HepG2 (cell line): Measurements from ENCODE around the gene STRBP. TPM values are rescaled to one million over a fixed set of nuclear protein-coding genes. Genes with fewer than 3 reads are reported as not detected.
A peak's percentile ranks its signal among the peaks of the same experiment; 100 is the strongest.

Source experiments
- ATF3 ChIP-seq: sonication (generic); formaldehyde crosslinking; IDR thresholded peaks from 2 replicates; pipeline ENCODE4 v1.4.0; 2020; ENCODE audit warnings: missing genetic modification reagents
- ATRX ChIP-seq: sonication (generic); formaldehyde crosslinking; IDR thresholded peaks from 2 replicates; pipeline ENCODE4 v1.4.0; 2020; ENCODE audit warnings: missing genetic modification reagents, borderline replicate concordance
- CBFB ChIP-seq: sonication (generic); formaldehyde crosslinking; IDR thresholded peaks from 2 replicates; pipeline ENCODE4 v1.4.0; 2020; ENCODE audit warnings: missing genetic modification reagents
- CEBPB ChIP-seq: IDR thresholded peaks from 2 replicates; pipeline ENCODE4 v1.6.1; 2011; ENCODE audit warnings: low read depth, low read length, improper control_type of control experiment, borderline replicate concordance
- DNMT1 ChIP-seq: sonication (generic); formaldehyde crosslinking; IDR thresholded peaks from 2 replicates; pipeline ENCODE4 v1.5.1; 2020; ENCODE audit warnings: mild to moderate bottlenecking, missing genetic modification reagents
- EP300 ChIP-seq, 3 experiments: sonication (generic) in 1 of 3; formaldehyde crosslinking in 1 of 3; IDR thresholded peaks; 2 replicates each; pipeline versions ENCODE4 v1.5.1 to v1.6.1; 2011 to 2020; ENCODE audit warnings: low read depth in 2 of 3, low read length in 2 of 3, borderline replicate concordance in 1 of 3, improper control_type of control experiment in 1 of 3, mild to moderate bottlenecking in 1 of 3, missing genetic modification reagents in 1 of 3, moderate library complexity in 1 of 3
- GATA4 ChIP-seq: sonication (generic); IDR thresholded peaks from 2 replicates; pipeline ENCODE4 v1.6.1; 2016; ENCODE audit warnings: antibody characterized with exemption, low read depth, borderline replicate concordance
- HNF4A ChIP-seq: sonication (generic); formaldehyde crosslinking; IDR thresholded peaks from 2 replicates; pipeline ENCODE4 v1.4.0; 2020; ENCODE audit warnings: missing genetic modification reagents
- HOMEZ ChIP-seq: IDR thresholded peaks from 2 replicates; pipeline ENCODE4 v1.6.1; 2016; ENCODE audit warnings: low read depth
- KDM5B ChIP-seq: sonication (generic); formaldehyde crosslinking; IDR thresholded peaks from 2 replicates; pipeline ENCODE4 v1.4.0; 2020; ENCODE audit warnings: missing genetic modification reagents, mild to moderate bottlenecking, borderline replicate concordance
- SRSF1 ChIP-seq: fragments of 200-400 bp; formaldehyde crosslinking; optimal IDR thresholded peaks from 2 replicates; pipeline ENCODE3; 2017; ENCODE audit warnings: mild to moderate bottlenecking, low read depth, low read length, moderate library complexity
- ZNF12 ChIP-seq: sonication (generic); formaldehyde crosslinking; IDR thresholded peaks from 2 replicates; pipeline ENCODE4 v1.5.0; 2020; ENCODE audit warnings: missing genetic modification reagents
- ZNF33B ChIP-seq: sonication (generic); formaldehyde crosslinking; IDR thresholded peaks from 2 replicates; pipeline ENCODE4 v1.5.1; 2020; ENCODE audit warnings: mild to moderate bottlenecking, missing genetic modification reagents
- ZNF674 ChIP-seq: sonication (generic); formaldehyde crosslinking; IDR thresholded peaks from 2 replicates; pipeline ENCODE4 v1.5.0; 2020; ENCODE audit warnings: low read depth, mild to moderate bottlenecking, missing genetic modification reagents
- ZNF7 ChIP-seq: IDR thresholded peaks from 2 replicates; pipeline ENCODE4 v1.6.1; 2016; ENCODE audit warnings: missing biosample characterization, missing genetic modification reagents
- polyA plus RNA-seq, 8 experiments: library from polyadenylated mRNA; depleted of rRNA in 3 of 8; stranded (reverse) in 7 of 8; unstranded in 1 of 8; fragments of >200 nt; fragmentation: Illumina TruSeq in 4 of 8; extraction: Trizol in 4 of 8; gene quantifications; 2 replicates each; pipeline versions ENCODE4 v1.2.1 to v1.2.3, GENCODE V29; 2011 to 2016; ENCODE audit warnings: low read depth in 4 of 8, missing spikeins in 1 of 8, mixed read lengths in 1 of 8; ENCODE audit not compliant: insufficient read depth in 1 of 8
- total RNA-seq, 5 experiments: library from RNA; depleted of rRNA; stranded (reverse); fragments of >200 nt; fragmentation: Illumina TruSeq; extraction: Trizol; gene quantifications; 2 replicates each; pipeline ENCODE4 v1.2.3, GENCODE V29; 2016; ENCODE audit warnings: low read depth in 1 of 5
- TF ChIP-seq, protein P1 (sequence below): sonication (generic); formaldehyde crosslinking; IDR thresholded peaks from 2 replicates; pipeline ENCODE4 v1.9.0; 2021; ENCODE audit warnings: mild to moderate bottlenecking, missing genetic modification reagents
- TF ChIP-seq, protein P2 (sequence below): sonication (generic); formaldehyde crosslinking; conservative IDR thresholded peaks from 2 replicates; pipeline ENCODE4 v1.4.0; 2020; ENCODE audit warnings: mild to moderate bottlenecking, missing genetic modification reagents, moderate library complexity

STRBP gene
- total and polyA plus RNA-seq, 2 of the 13 experiments (the other 11 are each of a cell fraction or from before 2014, with no cell fraction given): 14.5 to 38.5 TPM

- no peak for TF ChIP-seq ZNF12
- TF ChIP-seq GATA4: no peak
- peak; percentile 74; the same call in 1 of the 2 replicates for TF ChIP-seq CEBPB
- TF ChIP-seq ZNF674 (CRISPR knock-in tag): no peak
- no peak for TF ChIP-seq ZNF33B (CRISPR knock-in tag)
- TF ChIP-seq ATRX (CRISPR knock-in tag): no peak
- peak in 1 of 2 experiments; percentile 55; a peak in 1 of 4 replicates for TF ChIP-seq EP300 (IDR thresholded peaks at IDR 0.05; ENCODE audit: low read depth in 2 of 2, low read length in 2 of 2)
- no peak for TF ChIP-seq EP300 (CRISPR knock-in tag; IDR thresholded peaks at IDR 0.05; ENCODE audit: borderline replicate concordance)
- TF ChIP-seq, protein P1, sequence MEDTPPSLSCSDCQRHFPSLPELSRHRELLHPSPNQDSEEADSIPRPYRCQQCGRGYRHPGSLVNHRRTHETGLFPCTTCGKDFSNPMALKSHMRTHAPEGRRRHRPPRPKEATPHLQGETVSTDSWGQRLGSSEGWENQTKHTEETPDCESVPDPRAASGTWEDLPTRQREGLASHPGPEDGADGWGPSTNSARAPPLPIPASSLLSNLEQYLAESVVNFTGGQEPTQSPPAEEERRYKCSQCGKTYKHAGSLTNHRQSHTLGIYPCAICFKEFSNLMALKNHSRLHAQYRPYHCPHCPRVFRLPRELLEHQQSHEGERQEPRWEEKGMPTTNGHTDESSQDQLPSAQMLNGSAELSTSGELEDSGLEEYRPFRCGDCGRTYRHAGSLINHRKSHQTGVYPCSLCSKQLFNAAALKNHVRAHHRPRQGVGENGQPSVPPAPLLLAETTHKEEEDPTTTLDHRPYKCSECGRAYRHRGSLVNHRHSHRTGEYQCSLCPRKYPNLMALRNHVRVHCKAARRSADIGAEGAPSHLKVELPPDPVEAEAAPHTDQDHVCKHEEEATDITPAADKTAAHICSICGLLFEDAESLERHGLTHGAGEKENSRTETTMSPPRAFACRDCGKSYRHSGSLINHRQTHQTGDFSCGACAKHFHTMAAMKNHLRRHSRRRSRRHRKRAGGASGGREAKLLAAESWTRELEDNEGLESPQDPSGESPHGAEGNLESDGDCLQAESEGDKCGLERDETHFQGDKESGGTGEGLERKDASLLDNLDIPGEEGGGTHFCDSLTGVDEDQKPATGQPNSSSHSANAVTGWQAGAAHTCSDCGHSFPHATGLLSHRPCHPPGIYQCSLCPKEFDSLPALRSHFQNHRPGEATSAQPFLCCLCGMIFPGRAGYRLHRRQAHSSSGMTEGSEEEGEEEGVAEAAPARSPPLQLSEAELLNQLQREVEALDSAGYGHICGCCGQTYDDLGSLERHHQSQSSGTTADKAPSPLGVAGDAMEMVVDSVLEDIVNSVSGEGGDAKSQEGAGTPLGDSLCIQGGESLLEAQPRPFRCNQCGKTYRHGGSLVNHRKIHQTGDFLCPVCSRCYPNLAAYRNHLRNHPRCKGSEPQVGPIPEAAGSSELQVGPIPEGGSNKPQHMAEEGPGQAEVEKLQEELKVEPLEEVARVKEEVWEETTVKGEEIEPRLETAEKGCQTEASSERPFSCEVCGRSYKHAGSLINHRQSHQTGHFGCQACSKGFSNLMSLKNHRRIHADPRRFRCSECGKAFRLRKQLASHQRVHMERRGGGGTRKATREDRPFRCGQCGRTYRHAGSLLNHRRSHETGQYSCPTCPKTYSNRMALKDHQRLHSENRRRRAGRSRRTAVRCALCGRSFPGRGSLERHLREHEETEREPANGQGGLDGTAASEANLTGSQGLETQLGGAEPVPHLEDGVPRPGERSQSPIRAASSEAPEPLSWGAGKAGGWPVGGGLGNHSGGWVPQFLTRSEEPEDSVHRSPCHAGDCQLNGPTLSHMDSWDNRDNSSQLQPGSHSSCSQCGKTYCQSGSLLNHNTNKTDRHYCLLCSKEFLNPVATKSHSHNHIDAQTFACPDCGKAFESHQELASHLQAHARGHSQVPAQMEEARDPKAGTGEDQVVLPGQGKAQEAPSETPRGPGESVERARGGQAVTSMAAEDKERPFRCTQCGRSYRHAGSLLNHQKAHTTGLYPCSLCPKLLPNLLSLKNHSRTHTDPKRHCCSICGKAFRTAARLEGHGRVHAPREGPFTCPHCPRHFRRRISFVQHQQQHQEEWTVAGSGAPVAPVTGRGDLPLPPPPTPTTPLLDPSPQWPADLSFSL: no peak
- peak; percentile 75 for TF ChIP-seq HNF4A (CRISPR knock-in tag)
- TF ChIP-seq DNMT1: no peak
- TF ChIP-seq ATF3 (CRISPR knock-in tag): no peak
- no peak for TF ChIP-seq ZNF7
- TF ChIP-seq SRSF1: no peak
- no peak for TF ChIP-seq KDM5B (CRISPR knock-in tag)
- no peak for TF ChIP-seq HOMEZ (CRISPR knock-in tag)
- TF ChIP-seq, protein P2, sequence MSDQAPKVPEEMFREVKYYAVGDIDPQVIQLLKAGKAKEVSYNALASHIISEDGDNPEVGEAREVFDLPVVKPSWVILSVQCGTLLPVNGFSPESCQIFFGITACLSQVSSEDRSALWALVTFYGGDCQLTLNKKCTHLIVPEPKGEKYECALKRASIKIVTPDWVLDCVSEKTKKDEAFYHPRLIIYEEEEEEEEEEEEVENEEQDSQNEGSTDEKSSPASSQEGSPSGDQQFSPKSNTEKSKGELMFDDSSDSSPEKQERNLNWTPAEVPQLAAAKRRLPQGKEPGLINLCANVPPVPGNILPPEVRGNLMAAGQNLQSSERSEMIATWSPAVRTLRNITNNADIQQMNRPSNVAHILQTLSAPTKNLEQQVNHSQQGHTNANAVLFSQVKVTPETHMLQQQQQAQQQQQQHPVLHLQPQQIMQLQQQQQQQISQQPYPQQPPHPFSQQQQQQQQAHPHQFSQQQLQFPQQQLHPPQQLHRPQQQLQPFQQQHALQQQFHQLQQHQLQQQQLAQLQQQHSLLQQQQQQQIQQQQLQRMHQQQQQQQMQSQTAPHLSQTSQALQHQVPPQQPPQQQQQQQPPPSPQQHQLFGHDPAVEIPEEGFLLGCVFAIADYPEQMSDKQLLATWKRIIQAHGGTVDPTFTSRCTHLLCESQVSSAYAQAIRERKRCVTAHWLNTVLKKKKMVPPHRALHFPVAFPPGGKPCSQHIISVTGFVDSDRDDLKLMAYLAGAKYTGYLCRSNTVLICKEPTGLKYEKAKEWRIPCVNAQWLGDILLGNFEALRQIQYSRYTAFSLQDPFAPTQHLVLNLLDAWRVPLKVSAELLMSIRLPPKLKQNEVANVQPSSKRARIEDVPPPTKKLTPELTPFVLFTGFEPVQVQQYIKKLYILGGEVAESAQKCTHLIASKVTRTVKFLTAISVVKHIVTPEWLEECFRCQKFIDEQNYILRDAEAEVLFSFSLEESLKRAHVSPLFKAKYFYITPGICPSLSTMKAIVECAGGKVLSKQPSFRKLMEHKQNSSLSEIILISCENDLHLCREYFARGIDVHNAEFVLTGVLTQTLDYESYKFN (CRISPR knock-in tag): 0 out of 2 replicates have a peak, but pooled peaks have one; percentile 19
- TF ChIP-seq CBFB: peak; percentile 59; the same call in 1 of the 2 replicates
- TF ChIP-seq, all 625 proteins: peak for 12
Observed at GRCh38 chr9:123131993-123132392, 136.4 kb downstream of the STRBP start (continued).
